Testis (tissue), 3 donors: ENCODE results near the gene CETN3. TPM values are rescaled to one million over a fixed set of nuclear protein-coding genes. Genes with fewer than 3 reads are reported as not detected.

Source experiments
- DNase-seq: peaks from one replicate; pipeline ENCODE4 v3.0.0-alpha.2; 2019
- H3K27ac ChIP-seq, 2 donors: fragments of 200-600 bp; sonication (generic); one replicate each; pipeline ENCODE4 v1.5.1; 2019
- H3K27me3 ChIP-seq: fragments of 200-600 bp; sonication (generic); one replicate; pipeline ENCODE4 v1.5.1; 2019
- H3K36me3 ChIP-seq: fragments of 200-600 bp; sonication (generic); one replicate; pipeline ENCODE4 v1.5.1; 2017; ENCODE audit warnings: low read depth; ENCODE audit errors: missing control alignments
- H3K4me1 ChIP-seq: fragments of 200-600 bp; sonication (generic); one replicate; pipeline ENCODE4 v1.5.1; 2019
- H3K4me3 ChIP-seq, 2 donors: fragments of 200-600 bp; sonication (generic); one replicate each; pipeline ENCODE4 v1.5.1; 2017 to 2019
- H3K9me3 ChIP-seq: fragments of 200-600 bp; sonication (generic); one replicate; pipeline ENCODE4 v1.5.1; 2017
- POLR2A ChIP-seq: fragments of 450-650 bp; IDR thresholded peaks from one replicate; pipeline ENCODE4 v1.6.1; 2017; ENCODE audit warnings: antibody characterized with exemption, mild to moderate bottlenecking, moderate library complexity
- WGBS, 2 donors: methylation state at CpG; one replicate each; pipeline ENCODE4 v1.1.5; 2018; 5-methylcytosine and 5-hydroxymethylcytosine counted together
- intact Hi-C: fragments of 100-400 bp; cut with DNase I; formaldehyde crosslinking; loops from one replicate; pipeline ENCODE4 v1.15.1; 2023; ENCODE audit warnings: low total_unique reads
- polyA plus RNA-seq: library from polyadenylated mRNA; stranded (reverse); fragments of 350-450 nt; fragmentation: Illumina TruSeq; extraction: RNeasy Lipid Tissue Mini Kit (QIAGEN cat#74804); gene quantifications from one replicate; pipeline ENCODE4 v1.2.3, GENCODE V29; 2014; ENCODE audit warnings: low read depth, low replicate concordance; ENCODE audit not compliant: insufficient read depth
- total RNA-seq, 2 donors: library from RNA; depleted of rRNA; stranded (reverse); fragments of >200 nt; gene quantifications; one replicate each; pipeline ENCODE4 v1.2.3, GENCODE V29; 2016
- TF ChIP-seq, protein P1 (sequence below), 3 experiments: fragments of 450-650 bp in 2 of 3; fragments of 200-600 bp in 1 of 3; sonication (generic) in 1 of 3; IDR thresholded peaks; one replicate each; pipeline ENCODE4 v1.5.1; 2016 to 2019; ENCODE audit warnings: antibody characterized with exemption in 3 of 3, mild to moderate bottlenecking in 2 of 3, moderate library complexity in 1 of 3

CETN3 gene
- total and polyA plus RNA-seq, 3 donors from 2014 or later = 56.7 to 353 (median 60.9) TPM

DNA sequence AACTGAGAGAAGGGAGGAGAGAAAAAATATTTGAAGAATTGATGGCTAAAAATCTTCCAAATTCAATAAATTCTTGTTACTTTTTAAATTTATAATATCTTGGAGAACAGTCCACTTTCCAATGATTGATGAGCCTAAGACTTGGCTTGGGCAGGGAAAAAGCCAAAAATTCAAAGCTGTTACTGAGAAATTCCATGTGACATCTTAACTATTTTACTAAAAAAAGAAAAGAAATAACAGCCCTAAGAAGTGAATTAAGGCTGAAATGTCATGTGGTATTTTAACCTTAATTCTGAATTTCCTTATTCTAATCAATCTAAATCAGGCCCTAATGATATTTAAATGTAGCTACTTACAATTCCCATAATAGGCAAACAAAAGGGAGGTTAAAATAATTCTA, 53.4 kb downstream of the CETN3 start:
- TF ChIP-seq, protein P1, sequence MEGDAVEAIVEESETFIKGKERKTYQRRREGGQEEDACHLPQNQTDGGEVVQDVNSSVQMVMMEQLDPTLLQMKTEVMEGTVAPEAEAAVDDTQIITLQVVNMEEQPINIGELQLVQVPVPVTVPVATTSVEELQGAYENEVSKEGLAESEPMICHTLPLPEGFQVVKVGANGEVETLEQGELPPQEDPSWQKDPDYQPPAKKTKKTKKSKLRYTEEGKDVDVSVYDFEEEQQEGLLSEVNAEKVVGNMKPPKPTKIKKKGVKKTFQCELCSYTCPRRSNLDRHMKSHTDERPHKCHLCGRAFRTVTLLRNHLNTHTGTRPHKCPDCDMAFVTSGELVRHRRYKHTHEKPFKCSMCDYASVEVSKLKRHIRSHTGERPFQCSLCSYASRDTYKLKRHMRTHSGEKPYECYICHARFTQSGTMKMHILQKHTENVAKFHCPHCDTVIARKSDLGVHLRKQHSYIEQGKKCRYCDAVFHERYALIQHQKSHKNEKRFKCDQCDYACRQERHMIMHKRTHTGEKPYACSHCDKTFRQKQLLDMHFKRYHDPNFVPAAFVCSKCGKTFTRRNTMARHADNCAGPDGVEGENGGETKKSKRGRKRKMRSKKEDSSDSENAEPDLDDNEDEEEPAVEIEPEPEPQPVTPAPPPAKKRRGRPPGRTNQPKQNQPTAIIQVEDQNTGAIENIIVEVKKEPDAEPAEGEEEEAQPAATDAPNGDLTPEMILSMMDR (IDR thresholded peaks at IDR 0.05) = no peak
- no peak for TF ChIP-seq POLR2A
- DNase-seq = no peak

DNA sequence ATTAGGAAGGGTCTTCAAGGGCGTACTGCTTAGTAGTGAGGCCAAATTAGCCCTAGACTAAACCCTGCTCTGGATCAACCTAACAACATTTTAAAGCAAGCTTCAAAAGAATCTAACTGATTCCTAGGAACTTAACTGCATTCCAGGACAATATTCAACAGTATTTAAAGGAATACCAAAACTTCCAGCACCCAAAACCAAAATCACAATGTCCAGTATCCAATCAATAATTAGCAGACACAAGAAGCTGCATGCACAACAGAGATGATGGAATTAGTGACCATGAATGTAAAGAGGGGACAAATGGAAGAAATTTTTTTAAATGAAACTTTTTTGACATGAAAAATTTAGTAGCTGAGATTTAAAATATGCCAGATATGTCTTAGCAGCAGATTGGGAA, 53.9 kb downstream of the CETN3 start:
- Histone ChIP-seq H3K9me3 (no peaks in the 10 kb centered on the region), H3K36me3 (no peaks in the 10 kb centered on the region), H3K27ac (no peak overlapping the region), H3K27me3 (no peaks in the 10 kb centered on the region), H3K4me3 (no peak overlapping the region), H3K4me1 (peaks cover 5% of the 10 kb centered on the region)
- intact Hi-C loops = no loop called here
- no peak for DNase-seq
- WGBS, 2 donors = 100% methylated on average over 1 of the region's 1 CpG; no CpG with 5 or more reads in 1 of the 2 donors
- TF ChIP-seq POLR2A = no peak
- TF ChIP-seq, protein P1 (IDR thresholded peaks at IDR 0.05) = no peak

More for the DNA sequence above, 53.4 kb downstream of the CETN3 start:
- no peak overlapping the region for H3K4me3 ChIP-seq
- peaks cover 5% of the 10 kb centered on the region for H3K4me1 ChIP-seq
- no peaks in the 10 kb centered on the region for H3K36me3 ChIP-seq
- no peak overlapping the region for H3K27ac ChIP-seq
- no peaks in the 10 kb centered on the region for H3K9me3 ChIP-seq
- no peaks in the 10 kb centered on the region for H3K27me3 ChIP-seq
- intact Hi-C loops = no loop called here

DNA sequence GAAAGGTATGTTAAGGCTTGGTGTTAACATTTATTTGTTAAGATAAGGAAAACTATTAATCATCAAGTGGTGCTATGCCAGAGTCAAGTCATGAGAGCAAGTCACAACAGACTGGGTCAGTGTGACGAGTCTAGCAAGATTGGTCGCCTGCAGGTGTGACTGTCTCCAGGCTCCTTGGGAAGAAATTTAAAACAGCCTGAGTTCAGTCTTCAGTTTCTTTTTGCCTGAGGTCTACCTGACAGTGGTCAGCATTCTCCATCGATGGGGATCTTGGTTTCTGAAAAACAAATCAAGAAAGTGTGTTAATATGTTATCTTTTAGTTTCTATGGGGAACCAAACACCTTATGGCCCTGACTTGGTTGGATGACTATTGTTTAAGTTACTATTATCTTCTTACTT, 56.3 kb downstream of the CETN3 start:
- H3K27ac ChIP-seq = no peak overlapping the region
- H3K4me1 ChIP-seq = peaks cover 5% of the 10 kb centered on the region
- H3K9me3 ChIP-seq = no peaks in the 10 kb centered on the region
- intact Hi-C loops = no loop called here
- no peak overlapping the region for H3K4me3 ChIP-seq
- no peaks in the 10 kb centered on the region for H3K36me3 ChIP-seq
- H3K27me3 ChIP-seq = no peaks in the 10 kb centered on the region
- WGBS, 2 donors = 84 to 93% methylated on average over 3 of the region's 3 CpGs
- no peak for DNase-seq
- TF ChIP-seq, protein P1 (IDR thresholded peaks at IDR 0.05) = no peak
- TF ChIP-seq POLR2A = no peak

DNA sequence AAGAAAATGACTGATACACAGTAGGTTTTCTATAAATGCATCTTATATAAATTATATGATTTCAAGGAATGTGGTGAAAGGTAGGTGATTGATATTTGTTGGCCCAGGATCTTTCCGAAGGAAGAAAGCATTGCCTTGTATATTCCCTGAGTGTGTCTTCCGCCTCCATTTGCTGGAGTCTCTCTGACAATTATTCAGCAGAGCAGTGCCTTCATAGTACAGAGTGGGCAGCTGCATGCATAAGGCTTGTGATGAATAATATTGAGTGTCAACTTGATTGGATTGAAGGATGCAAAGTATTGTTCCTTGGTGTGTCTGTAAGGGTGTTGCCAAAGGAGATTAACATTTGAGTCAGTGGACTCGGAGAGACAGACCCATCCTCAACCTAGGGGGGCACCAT, 58.5 kb downstream of the CETN3 start:
- intact Hi-C loops = no loop called here
- no peak overlapping the region for H3K4me3 ChIP-seq
- H3K9me3 ChIP-seq = no peaks in the 10 kb centered on the region
- H3K36me3 ChIP-seq = no peaks in the 10 kb centered on the region
- TF ChIP-seq, protein P1 (IDR thresholded peaks at IDR 0.05) = no peak
- TF ChIP-seq POLR2A = no peak
- no peaks in the 10 kb centered on the region for H3K27me3 ChIP-seq
- H3K27ac ChIP-seq = no peak overlapping the region
- no peak for DNase-seq
- WGBS, 2 donors = 74 to 95% methylated on average over 3 of the region's 3 CpGs
- peaks cover under 1% of the 10 kb centered on the region for H3K4me1 ChIP-seq

DNA sequence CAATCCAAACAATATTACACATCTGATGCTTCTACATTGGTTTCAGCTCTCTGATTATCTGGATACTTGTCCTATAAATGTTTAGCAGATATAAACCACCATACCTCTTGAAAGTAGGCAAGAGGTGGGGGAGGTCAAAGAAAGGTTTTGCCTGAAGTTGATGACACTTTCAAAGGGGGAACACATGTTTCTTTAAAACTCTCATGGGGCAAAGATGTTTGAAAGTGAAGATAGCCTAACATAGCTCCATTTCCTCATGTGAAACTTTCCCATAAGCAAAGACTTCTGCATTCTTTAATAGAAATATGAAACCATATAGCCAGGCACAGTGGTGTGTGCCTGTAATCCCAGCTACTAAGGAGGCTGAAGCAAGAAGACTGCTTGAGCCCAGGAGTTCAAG, 62.1 kb downstream of the CETN3 start:
- DNase-seq = no peak
- Histone ChIP-seq H3K4me3 (no peak overlapping the region), H3K9me3 (no peaks in the 10 kb centered on the region), H3K4me1 (no peaks in the 10 kb centered on the region), H3K36me3 (no peaks in the 10 kb centered on the region), H3K27ac (no peak overlapping the region), H3K27me3 (no peaks in the 10 kb centered on the region)
- TF ChIP-seq, protein P1 (IDR thresholded peaks at IDR 0.05) = no peak
- no peak for TF ChIP-seq POLR2A
- intact Hi-C loops = no loop called here
